Stimulated activated CD4-positive, alpha-beta T cell treated with anti-CD3 and anti-CD28 coated beads, Interleukin-15, amount 100 ng/mL, for 1 hour (primary cell): Measurements from ENCODE around the gene FKBP7.
"Not testable (repeated sequence)": the region's sequence is repeated elsewhere in the genome, so short reads cannot be mapped to it uniquely, and the experiment has no call there.

ENCODE experiments used
- DNase-seq, 2 donors: peaks; one replicate each; pipeline ENCODE4 v3.0.0-alpha.2; 2020; ENCODE audit warnings: low read depth in 1 of 2, low spot score in 1 of 2

The FKBP7 gene

DNA sequence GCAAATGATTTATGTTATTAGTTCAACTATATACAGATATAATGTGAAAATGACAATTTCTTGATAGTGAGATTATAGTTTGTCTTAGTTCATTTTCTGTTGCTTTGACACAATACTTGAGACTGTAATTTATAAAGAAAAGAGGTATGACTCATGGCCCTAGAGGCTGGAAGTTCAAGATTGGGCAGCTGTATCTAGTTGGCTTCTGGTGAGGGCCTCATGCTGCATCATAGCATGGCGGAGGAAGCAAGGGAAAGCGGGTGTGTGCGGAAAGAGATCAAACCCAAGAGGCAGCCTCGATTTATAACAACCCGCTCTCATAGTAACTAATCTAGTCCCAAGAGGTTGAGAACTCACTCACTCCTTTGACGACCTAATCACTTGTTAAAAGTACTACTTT lies 13.2 kb upstream of the FKBP7 start:
- no peak for DNase-seq

- no peak for DNase-seq
These were observed 7.0 kb upstream of the FKBP7 start for GRCh38 chr2:178485356-178485755.

GRCh38 chr2:178484245-178485041 lies 6.0 kb upstream of the FKBP7 start:
- no peak for DNase-seq

DNA sequence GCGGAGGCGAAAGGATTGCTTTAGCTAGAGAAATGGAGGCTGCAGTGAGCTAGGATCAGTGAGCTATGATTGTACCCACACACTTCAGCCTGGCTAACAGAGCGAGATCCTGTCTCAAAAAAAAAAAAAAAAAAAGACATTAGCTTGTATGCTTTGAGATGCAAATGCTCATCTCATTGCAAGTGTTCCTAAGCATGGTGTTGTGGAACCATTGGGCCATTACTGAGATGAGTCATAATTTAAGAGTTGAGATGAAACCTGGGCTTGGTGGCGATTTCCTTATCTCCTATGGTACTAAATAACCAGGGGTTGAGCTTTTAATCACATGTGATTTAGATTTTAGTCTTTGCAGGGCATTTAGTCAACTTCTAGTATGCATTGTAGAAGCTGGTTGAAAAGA lies 4.0 kb upstream of the FKBP7 start:
- DNase-seq: no peak

DNA sequence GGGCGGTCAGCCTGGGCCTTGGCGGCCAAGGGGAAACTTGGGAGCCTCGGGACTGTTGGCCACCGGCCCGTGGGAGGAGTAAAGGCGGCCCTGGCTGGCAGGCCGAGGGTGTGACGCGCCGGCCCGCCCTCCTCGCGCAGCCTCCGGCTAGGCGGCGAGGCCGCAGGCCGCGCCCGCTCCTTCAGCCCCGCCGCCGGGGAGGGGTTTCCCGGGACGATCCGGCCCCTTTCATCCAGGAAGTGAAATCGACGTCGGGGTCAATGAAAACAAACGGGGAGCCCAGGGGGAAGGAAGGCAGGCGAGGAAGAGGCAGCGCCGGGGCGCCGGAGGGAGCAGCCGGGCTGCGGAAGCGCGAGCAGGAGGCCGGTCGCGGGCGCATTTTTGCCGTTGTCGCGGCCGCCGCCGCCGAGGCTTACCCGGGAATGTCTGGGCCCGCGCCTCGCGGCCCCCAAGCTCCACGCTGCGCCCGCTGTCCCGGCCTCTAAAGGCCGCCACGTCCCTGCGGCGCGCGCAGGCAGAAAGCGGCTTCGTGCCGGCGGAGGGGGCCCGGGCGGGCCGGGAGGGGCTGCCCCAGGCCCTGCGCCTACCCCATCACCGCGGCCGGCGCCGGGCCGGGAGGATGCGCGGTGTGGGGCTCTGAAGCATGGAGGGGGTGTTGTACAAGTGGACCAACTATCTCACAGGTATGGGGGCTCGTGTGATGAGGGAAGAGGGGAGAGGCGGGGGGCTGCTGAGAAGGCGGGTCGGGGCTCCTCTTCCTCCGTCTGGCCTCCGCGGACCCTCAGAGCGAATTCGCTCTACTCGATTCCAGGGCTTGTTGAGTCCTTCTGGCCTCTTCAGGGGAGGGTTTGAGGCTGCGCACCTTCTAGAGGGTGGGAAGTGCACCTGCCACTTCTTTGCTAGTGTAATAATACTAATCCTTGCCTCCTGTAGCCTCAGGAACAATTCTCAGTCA lies 2.1 kb upstream of the FKBP7 start, which contains the start of gene PLEKHA3:
Gene PLEKHA3 (plus strand): TSS at position 231 of the 955 bp plus-strand sequence. CDS start 413 bp downstream, at position 644.
- DNase-seq: peak; percentile 49 to 64

DNA sequence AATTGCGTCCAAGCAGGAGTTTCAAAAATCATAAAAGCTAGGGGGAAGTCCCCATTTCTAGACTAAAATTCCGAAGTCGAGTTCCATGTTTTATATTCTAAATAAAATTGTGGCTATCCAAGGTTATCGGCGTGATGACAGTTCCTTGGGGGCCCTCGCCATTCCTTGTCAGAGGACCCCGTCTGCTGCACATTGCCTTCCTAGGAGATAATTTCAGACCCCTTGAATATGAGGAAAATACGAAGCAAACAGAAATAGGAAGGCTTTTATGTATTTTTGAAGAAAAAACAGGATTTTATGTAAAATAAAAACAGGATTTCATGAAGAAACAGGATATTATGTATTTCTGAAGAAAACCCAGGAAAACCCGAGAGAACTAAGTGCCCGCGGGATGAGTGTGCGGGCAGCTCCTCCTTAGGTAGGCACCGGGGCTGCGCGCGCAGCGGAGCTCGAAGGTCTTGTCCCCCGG lies 1.4 kb upstream of the FKBP7 start:
- no peak for DNase-seq

DNA sequence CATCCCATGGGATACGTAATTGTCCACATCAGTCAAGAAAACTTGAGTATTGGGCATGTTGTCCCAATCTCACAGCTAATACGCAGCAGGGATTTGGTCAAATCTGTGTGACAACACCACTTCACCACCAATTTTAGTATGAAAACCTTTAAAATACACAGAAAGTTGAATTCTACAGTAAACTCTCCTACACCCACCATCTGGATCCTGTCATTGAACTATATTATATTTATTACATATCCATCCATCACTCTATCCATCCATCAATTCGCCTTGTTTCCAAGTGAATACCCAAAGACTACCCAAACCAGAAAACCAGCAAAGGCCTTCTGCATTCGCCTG lies 846 bp upstream of the FKBP7 start:
- no peak for DNase-seq

DNA sequence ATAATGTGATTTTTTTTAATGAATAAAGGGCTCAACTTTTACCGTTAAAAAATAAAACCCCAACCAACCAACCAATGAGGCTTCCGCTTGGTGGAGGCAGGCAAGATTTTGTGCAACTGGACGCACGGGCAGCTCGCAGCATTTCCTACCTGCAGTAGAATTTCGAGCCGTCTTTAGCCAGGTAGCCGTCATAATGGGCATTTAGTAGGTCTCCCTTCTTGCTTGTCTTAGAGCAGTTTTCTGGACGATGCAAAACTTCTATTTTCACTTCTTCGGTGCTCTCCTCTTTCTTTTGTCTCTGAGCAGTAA lies 316 bp downstream of the FKBP7 start:
- DNase-seq: no peak

DNA sequence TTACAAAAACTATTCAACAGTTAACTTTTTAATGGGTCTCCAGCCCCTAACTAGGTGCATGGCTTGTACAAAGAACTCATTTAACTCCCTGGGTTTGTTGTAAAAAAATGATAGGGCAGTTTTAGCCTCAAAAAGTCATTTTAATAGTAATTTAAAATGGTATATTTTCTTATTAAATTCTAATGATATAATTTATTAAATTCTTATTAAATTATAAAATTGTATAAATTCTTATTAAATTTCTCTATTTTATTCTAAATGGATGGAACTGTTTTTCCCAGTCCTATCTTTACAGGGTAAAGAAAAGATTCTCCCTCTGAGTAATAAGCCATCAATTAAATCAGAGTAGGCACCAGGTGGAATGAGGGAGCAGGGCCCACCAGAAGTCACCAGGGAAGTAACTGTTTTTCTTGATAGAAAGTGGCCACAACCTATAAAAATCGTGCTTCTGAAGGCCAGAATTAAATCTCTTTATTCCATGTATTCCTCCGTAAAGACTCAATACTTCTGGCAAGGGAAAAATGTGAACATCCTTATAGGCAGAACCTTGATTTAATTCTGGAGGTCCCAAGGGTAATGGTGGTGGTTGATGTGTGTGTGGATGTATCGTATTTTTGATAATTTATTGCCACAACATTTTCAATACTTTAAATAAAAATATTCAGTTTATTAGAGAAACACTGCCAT lies 814 bp downstream of the FKBP7 start:
- DNase-seq: no peak

GRCh38 chr2:178476477-178476876 lies 1.9 kb downstream of the FKBP7 start:
- DNase-seq: no peak

GRCh38 chr2:178474560-178474959 lies 3.8 kb downstream of the FKBP7 start:
- DNase-seq: no peak

DNA sequence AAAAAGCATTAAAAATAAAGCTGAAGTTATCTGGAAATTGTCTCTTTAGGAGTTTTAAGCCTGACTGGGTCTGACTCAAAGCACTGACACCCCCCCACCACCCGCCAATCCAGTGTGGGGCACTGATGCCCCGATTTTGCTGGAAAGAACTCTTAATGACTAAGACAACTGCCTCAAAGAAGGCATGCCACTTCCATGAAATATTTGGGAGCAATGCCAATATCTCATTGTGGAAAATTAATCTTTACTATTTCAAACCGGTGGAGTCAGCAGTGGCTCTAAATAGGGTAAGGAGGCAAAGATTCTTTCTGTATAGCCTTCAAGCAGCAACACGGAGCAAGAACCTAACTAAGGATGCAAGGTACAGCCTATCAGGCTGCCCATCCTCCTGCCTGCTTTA lies 4.5 kb downstream of the FKBP7 start:
- DNase-seq: no peak

DNA sequence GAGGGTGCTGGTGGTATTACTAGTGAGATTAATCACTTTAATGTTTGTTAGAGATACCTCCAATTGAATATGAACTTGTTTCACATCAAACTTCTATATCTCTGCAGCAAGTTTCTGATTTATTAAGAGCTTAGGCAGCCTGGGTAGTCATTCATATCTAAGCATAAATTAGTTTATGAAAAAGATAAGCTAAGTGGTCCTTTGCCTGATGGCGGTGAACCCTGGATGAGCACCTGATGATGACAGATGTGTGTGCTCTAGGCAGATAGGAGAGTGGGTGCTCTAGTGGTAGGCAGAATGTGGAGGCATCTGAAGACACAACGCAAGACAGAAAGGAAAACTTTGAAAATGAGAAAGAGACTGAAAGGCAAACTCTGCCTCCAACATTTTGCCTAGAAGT lies 5.0 kb downstream of the FKBP7 start:
- DNase-seq: no peak

DNA sequence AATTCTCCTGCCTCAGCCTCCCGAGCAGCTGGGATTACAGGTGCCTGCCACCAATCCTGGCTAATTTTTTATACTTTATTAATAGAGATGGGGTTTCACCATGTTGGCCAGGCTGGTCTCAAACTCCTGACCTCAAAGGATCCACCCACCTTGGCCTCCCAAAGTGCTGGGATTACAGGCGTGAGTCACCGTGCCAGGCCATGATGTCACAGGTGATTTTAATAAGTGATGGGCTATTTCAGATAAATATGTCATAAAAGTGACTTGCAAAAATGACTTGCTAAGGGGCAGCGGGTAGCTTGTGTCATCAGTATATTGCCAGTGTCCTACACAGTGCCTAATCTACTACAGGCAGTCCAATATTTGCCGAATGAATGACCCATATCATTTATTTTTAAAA lies 7.1 kb downstream of the FKBP7 start:
- DNase-seq: not testable (repeated sequence)

GRCh38 chr2:178469219-178469849 lies 9.1 kb downstream of the FKBP7 start:
- no peak for DNase-seq

DNA sequence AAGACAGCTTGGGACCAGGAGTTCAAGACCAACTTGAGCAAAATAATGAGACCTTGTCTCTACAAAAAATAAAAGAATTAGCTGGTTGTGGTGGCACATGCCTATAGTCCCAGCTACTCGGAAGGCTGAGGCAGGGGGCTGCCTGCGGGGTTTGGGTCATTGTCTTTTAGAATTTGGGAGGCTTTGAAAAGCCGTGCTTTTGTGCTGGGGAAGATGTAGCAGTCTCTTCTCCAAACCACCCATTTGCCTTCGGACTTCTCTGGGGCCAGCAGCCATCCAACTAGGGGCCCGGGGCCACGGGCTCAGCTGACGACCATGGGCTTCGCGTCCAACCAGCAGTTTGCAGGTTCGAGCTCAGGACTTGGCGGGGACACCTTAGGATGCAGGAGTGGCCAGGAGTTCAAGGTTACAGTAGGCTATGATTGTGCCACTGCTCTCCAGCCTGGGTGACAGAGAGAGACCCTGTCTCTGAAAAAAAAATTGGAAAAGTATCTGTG lies 21.0 kb downstream of the FKBP7 start:
- no peak for DNase-seq

- no peak for DNase-seq
These were observed 22.5 kb downstream of the FKBP7 start for GRCh38 chr2:178455947-178456346.

DNA sequence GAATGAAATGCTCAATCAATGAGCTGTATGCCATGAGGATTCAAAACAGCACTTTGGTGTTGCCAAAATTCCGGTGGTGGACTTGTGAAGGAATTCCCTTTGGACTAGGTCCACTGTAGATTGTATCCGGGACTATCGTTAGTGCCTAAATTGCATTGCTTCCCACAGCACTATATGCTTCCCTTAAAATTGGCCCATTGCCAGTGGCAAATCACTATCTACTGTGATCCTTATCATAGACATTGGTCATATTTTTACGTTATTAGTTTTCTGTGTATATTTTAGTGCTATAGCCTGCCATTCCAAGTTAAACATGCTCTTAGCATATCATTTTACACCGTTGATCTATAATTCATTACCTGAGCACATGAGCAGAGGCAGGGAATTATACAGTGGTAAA lies 25.5 kb downstream of the FKBP7 start:
- DNase-seq: no peak

GRCh38 chr2:178452334-178452733 lies 26.1 kb downstream of the FKBP7 start:
- DNase-seq: no peak

DNA sequence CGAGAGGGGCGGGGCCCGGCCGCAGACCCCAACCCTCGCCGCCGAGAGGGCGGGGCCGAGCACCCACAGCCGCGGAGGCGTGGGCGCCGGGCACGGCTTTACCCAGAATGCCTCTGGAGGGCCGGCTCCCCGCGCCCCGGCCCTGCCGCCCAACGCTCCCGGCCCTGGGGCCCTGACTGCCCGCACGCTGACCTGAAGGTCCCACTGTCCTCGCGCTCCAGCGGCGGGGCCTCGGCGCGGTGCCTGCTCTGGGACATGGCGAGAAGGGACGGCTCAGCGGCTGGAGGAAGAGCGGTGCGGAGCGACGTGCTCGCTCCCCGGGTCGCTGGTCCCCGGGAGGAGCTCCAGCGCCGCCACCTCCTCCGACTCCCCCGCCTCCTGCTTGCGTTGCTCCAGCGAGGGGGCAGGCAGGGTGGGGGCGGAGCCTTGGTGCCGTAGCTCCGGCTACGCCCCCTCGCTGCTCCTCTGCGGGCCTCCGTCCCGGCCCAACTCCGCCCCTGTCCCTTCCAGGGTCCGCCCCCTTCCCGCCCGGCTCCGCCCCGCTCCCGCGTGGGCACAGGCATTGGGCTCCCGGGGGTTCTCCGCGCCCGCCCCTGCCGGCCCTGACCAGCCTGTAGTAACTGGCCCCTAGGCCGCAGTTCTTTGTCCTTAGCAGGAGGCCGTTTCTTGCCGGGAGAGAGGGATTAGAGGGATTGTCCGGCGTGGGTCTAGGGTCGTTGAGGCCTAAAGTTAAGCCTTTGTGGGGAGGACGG lies 27.4 kb downstream of the FKBP7 start, which contains the start of the genes PJVK and PRKRA:
Gene PJVK (plus strand): TSS at position 605 of the 752 bp plus-strand sequence. CDS start 2,032 bp downstream, outside the sequence.
Gene PRKRA (minus strand): TSS at position 402 of the 752 bp plus-strand sequence. CDS start 145 bp downstream, at position 257.
- peak; percentile 90 to 96 for DNase-seq
